Mucosa of descending colon (tissue), 3 donors: ENCODE measurements around the gene KAT2A. TPM values are rescaled to one million over a fixed set of nuclear protein-coding genes. Genes with fewer than 3 reads are reported as not detected.

Experiments
- ATAC-seq: fragments of 200-7000 bp; cut with Tn5 transposase; one replicate; pipeline ENCODE4 v1.9.1; 2020; ENCODE audit warnings: mild to moderate bottlenecking, moderate library complexity
- DNase-seq, 3 donors: peaks; one replicate each; pipeline ENCODE4 v3.0.0-alpha.2; 2020
- H3K36me3 ChIP-seq: fragments of 200-600 bp; one replicate; pipeline ENCODE4 v1.8.0; 2021; ENCODE audit warnings: low read depth, mild to moderate bottlenecking
- H3K4me1 ChIP-seq: fragments of 200-600 bp; one replicate; pipeline ENCODE4 v1.8.0; 2021; ENCODE audit warnings: low read depth, mild to moderate bottlenecking
- H3K4me3 ChIP-seq: fragments of 200-600 bp; one replicate; pipeline ENCODE4 v1.8.0; 2021; ENCODE audit warnings: mild to moderate bottlenecking
- H3K9me3 ChIP-seq: fragments of 200-600 bp; one replicate; pipeline ENCODE4 v1.8.0; 2021; ENCODE audit warnings: mild to moderate bottlenecking
- intact Hi-C, 2 donors: fragments of 100-400 bp; cut with DNase I in 1 of 2; cut with micrococcal nuclease in 1 of 2; formaldehyde crosslinking; loops; one replicate each; pipeline versions ENCODE4 v1.11.0 to v1.11.1; 2022; cut with DNase I, micrococcal nuclease
- total RNA-seq, 3 donors: library from RNA; stranded (reverse); fragmentation: NEBNext Ultra II Directional in 2 of 3; extraction: Animal tissue kit (Norgen Biotek cat#: 25700) in 2 of 3; gene quantifications; one replicate each; pipeline versions ENCODE4 v1.2.1 to v1.2.4, GENCODE V29; 2021 to 2023
- TF ChIP-seq, protein P1 (sequence below): fragments of 200-600 bp; IDR thresholded peaks from one replicate; pipeline ENCODE4 v1.8.0; 2022; ENCODE audit warnings: antibody characterized with exemption, mild to moderate bottlenecking
- donor health status: DM: no; HTN: no; CAD: no; lungs with moderate emphysema.
- donor health status: DM: no; HTN: no; CAD: no.
- donor health status: DM: no; HTN: yes; CAD: no.

Gene KAT2A
- total RNA-seq, 3 donors from 2014 or later: 21.6 to 47.8 (median 31.4) TPM

DNA sequence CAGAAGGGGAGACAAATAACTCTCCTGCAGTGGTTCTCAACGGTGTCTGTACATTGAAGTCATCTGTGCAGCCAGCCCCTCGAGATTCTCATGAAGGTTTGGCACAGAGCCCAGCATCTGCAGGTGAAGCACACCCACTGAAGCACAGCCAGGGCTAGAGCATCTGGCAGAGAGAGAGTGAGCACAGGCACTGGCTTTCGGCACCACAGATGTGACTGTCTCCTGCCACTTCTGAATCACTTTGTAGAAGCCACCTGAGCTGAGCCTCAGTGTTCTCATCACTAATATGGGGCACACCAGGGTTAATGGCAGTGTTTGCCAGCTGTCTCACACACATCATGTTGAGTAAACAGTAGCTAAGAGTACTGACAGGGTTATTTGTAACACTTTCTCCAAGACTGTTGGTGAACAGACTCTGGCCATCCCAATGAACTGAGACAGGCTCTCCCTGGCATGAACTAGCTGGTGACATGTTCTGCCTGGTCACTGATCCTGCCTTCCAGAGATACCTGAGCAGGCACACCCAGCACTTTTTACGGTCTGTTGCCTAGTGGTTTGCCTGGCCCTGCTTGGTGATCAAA, 12.4 kb upstream of the KAT2A start:
- no peaks in the 10 kb centered on the region for H3K9me3 ChIP-seq
- DNase-seq (peak in 2 of 3 donors; percentile 45 to 59), ATAC-seq (peak; percentile 50)
- peaks cover 51% of the 10 kb centered on the region for H3K4me1 ChIP-seq
- no peak overlapping the region for H3K4me3 ChIP-seq
- H3K36me3 ChIP-seq: no peaks in the 10 kb centered on the region
- intact Hi-C loops: no loop called here
- TF ChIP-seq, protein P1, sequence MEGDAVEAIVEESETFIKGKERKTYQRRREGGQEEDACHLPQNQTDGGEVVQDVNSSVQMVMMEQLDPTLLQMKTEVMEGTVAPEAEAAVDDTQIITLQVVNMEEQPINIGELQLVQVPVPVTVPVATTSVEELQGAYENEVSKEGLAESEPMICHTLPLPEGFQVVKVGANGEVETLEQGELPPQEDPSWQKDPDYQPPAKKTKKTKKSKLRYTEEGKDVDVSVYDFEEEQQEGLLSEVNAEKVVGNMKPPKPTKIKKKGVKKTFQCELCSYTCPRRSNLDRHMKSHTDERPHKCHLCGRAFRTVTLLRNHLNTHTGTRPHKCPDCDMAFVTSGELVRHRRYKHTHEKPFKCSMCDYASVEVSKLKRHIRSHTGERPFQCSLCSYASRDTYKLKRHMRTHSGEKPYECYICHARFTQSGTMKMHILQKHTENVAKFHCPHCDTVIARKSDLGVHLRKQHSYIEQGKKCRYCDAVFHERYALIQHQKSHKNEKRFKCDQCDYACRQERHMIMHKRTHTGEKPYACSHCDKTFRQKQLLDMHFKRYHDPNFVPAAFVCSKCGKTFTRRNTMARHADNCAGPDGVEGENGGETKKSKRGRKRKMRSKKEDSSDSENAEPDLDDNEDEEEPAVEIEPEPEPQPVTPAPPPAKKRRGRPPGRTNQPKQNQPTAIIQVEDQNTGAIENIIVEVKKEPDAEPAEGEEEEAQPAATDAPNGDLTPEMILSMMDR: no peak

DNA sequence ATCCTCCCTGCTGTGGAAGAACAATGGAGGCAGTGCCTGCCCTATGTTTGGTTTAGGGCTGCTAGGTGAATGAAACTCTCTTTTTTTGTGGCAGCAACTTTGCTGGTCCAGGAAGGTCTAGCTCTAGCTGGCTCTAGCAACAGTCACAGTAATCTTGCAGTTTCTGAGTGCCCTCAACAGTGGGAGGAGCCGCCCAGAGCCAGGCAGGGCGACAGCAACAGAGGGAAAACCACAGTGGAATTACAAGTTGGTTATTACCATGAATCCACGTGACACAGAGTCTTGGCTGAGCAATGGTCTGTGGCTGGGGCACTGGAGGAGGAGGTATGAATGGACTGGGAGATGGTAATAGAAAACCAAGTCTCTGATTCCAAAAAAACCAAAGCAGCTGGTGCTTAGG, 11.8 kb upstream of the KAT2A start:
- ATAC-seq (peak; percentile 72), DNase-seq (peak; percentile 77 to 81 (median 78))
- no peaks in the 10 kb centered on the region for H3K36me3 ChIP-seq

DNA sequence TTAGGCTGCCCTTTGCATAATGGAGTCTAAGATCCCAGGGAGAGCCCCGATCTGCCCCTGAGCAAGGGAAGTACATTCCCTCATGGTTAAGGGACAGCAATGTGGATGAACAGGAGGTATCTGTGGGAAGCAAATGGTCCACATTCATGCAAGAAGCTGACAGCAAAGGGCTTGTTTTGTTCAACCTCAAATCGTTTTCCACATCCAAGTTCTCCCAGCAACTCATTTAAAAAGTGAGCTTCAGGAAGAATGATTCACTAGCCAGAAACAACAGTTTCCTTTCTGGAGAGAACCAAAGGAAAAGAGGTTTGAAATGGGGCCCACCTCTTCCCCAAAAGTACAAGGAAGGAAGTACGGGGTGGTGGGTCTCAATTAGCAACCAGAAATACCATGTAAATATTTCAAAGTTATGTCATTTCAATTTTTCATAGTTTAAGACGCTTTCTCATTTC, 10.8 kb upstream of the KAT2A start:
- TF ChIP-seq, protein P1: no peak
- Histone ChIP-seq H3K36me3 (no peaks in the 10 kb centered on the region), H3K4me1 (peaks cover 44% of the 10 kb centered on the region), H3K4me3 (no peak overlapping the region), H3K9me3 (no peaks in the 10 kb centered on the region)
- intact Hi-C loops: no loop called here
- DNase-seq (no peak), ATAC-seq (no peak)

More for the DNA sequence above, 11.8 kb upstream of the KAT2A start:
- H3K4me1 ChIP-seq: peaks cover 51% of the 10 kb centered on the region
- TF ChIP-seq, protein P1: no peak
- intact Hi-C loops: no loop called here
- no peak overlapping the region for H3K4me3 ChIP-seq
- H3K9me3 ChIP-seq: no peaks in the 10 kb centered on the region

DNA sequence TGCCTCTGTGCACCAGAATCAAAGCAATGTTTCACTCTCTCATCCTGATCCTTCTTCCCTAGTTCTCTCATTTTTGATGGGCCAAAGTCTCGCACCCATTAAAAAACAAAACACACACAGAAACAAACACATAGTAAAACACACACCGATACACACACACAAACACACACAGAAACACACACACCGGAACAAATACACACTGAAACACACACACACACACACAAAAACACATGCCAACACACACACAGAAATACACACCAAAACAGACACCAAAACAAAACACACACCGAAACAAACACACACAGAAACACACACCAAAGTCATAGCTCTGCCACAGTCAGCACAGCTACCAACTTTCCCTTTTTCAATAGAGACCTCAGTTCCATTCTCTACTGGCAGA, 10.1 kb upstream of the KAT2A start:
- ATAC-seq: no peak
- intact Hi-C loops: no loop called here

DNA sequence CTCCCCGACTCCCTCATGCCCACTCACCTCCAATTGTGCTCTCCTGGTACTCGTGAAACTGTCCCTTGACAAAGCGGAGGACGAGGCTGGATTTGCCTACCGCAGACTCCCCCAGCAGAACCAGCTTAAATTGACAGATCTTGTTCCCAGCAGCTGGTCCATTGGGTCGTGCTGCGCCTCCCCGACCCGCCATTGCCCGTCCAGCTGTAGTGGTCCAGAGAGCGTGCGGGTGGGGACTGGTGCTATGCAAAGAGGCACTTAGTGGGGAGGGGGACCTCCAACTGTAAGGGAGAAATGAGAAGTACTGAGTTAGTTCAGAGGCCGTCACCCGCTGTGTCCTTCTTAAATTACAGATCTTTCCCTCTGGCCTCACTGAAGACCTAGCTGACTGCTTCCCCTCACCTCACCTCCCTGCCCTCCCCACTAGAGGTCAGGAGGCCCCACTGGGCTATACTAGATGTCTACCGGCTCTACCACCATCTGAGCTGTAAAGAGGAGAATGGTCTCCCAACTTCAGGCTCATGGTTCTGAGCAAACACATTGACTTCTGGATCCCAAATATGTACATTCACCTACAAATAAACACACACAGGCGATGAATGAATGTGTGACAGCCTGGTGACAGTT, 9.3 kb upstream of the KAT2A start:
- peaks cover 31% of the 10 kb centered on the region for H3K4me1 ChIP-seq
- DNase-seq: no peak

More for the DNA sequence above, 10.1 kb upstream of the KAT2A start:
- Histone ChIP-seq H3K9me3 (no peaks in the 10 kb centered on the region), H3K36me3 (no peaks in the 10 kb centered on the region), H3K4me1 (peaks cover 38% of the 10 kb centered on the region), H3K4me3 (no peak overlapping the region)
- TF ChIP-seq, protein P1: no peak
- no peak for DNase-seq

More for the DNA sequence above, 9.3 kb upstream of the KAT2A start:
- H3K9me3 ChIP-seq: no peaks in the 10 kb centered on the region
- no peak overlapping the region for H3K4me3 ChIP-seq
- H3K36me3 ChIP-seq: no peaks in the 10 kb centered on the region
- intact Hi-C loops: no loop called here
- TF ChIP-seq, protein P1: no peak
- no peak for ATAC-seq
